HG03575 (cell line): ENCODE data around the gene PSEN2.

Experiments
- ATAC-seq: cut with Tn5 transposase; IDR thresholded peaks from one replicate; pipeline ENCODE4 v1.9.1; 2021; ENCODE audit not compliant: unreplicated experiment, insufficient number of reproducible peaks, low FRiP score; ENCODE audit errors: extremely low read depth

PSEN2 gene

DNA sequence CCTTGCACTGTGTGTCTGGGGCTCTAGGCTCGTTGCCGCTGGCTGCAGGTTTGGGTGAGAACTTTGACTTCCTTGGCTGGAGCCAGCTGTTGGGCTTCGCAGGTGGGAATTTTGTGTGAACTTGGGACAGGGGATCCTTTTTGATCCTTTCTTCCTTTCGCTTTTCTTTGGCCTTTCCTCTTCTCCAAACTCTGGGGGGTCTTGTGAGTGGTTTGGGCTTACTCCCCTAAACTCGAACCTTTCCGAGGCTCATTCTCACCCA is 70.3 kb downstream of the PSEN2 start:
- ATAC-seq: no peak

- ATAC-seq: no peak
These were observed 72.0 kb downstream of the PSEN2 start for GRCh38 chr1:226942392-226942791.

DNA sequence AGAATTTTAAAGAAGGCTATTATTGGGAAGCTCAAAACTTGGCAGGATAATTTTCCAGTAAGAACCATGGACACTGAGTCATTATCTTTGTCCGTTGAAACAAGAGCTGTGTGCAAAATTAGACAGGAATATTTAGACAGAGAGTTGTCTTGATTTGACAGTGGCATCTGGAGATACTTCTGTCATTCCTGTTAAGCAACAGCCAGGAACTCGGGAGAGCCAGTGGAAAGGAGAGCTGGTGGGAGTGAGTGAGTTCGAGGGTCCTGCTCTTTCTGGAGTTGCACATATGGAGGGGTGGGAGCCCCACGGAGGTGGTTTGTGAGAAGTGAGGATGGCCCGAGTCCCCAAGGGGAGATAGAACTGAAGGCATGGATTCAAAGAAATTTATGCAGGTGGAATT is 72.7 kb downstream of the PSEN2 start:
- ATAC-seq: no peak

DNA sequence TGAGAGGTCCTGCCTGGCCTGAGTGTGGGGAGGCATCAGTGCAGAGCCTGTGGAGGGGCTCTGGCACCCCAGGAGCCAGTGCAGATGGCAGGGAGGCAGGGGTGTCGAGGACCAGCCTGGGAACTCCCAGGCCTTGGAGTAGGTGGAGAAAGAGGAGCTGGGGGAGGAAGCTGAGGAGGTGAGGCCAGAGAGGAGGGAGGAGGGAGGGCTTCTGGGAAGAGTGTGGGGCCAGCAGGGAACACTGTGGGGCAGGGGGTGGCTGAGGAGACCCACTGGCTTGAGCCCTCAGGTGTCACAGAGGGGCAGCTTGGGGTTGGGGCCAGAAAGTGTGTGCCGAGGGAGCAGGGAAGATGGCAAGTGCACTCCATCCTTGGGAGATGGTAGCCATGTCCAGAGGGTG is 73.5 kb downstream of the PSEN2 start:
- ATAC-seq: no peak

DNA sequence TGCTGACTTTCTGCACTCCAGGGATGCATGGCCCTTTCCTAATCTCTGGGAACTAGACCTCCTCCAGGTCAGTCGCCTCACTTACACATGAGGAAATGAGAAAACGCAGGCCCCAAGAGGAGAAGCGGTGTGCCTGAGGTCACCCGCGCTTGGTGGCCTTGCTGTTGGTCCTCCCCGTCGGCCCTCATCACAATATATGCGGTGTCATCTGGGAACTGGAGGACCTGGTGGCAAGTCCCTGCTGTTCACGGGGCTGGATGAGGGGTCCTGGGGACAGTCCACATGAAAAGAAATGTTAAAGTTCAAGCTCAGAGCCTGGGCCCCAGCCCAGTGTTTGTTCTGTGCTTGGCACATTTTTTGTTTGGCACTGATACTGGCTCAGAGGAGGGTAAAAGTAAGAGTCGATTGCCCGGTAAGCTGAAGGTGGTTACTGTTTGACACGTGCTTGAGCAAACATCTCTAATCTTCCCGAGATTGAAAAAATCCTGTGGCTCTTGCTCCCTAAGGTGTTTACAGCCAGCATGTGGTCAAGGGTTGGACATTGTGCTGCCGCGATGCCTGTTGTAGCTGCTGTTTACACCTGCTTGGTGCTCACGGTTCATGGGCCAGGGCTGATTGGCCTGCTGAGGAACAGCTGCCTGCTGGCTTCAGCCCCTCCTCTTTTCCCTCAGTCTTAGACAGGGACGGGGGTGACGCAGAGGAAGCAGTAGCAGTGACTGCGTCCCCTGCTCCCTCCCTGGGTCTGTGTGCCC is 74.9 kb downstream of the PSEN2 start:
- no peak for ATAC-seq
